Measurements from ENCODE around the gene CHRM3. TPM values are rescaled to one million over a fixed set of nuclear protein-coding genes. Genes with fewer than 3 reads are reported as not detected.

CHRM3 gene
- 0.02 to 0.15 TPM (median 0.08 TPM) in 4 of 5 replicates, not detected in the other for total RNA-seq (2022; extraction: Qiagen RNA extraction; ENCODE audit: low read depth)

DNA sequence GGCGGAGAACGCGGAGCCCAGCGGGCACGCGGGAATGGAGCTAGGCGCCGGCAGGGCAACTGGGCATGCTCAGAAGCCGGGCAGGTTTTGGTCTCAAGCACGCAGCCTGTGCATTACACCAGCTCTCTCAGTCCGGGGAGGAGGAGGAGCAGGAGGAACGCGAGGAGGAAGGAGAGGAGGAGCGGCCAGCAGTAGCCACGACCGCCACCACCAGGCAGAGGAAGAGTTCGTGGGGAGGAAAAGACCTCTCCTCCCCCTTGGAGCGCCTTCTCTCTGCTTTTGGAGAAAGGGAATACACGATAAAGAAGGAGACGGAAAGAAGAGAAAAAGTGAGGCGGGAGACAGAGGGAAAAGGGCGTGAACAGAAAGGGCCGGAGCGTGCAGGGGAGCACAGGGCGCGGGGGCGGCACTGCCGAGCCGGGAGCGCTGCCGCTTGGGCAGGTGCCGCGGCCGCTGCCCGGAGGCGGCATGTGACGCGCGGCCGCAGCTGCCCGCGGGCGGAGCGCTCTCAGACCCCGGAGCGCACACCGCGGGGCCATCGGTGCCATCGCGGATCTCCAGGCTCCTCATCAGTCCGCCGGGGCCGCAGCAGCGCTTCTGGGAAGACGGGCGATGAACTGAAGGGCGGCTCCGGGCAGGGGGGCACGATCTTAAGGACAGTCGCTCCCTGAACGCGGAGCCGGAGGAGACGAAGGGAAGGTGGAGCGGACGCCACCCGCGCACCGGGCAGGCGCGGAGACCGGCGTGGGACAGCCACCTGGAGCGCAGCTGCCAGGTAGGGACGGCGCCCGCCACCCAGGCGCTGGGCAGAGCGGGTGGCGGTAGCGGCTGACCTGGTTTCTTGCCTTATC is at the start of gene CHRM3:
Gene CHRM3, plus strand, starts transcription at position 116 of the 851 bp plus-strand sequence. CDS start 520,884 bp downstream, outside the sequence.

Measured in A549 treated with DMSO at 1 μM for 4 hours (cell line).